ENCODE data around the gene DUSP16.
"Not testable (repeated sequence)": the region's sequence is repeated elsewhere in the genome, so short reads cannot be mapped to it uniquely, and the experiment has no call there.

DUSP16 gene

DNA sequence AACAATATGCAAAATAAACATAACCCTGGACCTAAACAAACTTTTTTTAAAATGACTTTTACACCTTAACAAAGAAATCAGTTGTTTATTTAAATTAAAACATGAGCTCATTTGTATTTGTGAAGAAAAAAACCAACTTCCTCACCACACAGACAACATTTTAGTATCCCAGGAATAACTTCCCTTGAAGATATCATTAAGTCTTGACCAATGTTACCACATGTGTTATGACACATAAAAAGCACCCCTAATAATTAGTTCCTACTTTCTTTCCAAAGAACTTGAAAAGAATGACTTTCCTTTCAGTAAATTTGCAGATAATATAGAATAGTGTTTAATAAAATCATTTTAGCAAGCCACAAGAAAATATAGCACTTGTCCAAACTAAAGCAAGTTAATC lies 42.4 kb downstream of the DUSP16 start:
- DNase-seq (ENCODE audit: low spot score), result no peak

DNA sequence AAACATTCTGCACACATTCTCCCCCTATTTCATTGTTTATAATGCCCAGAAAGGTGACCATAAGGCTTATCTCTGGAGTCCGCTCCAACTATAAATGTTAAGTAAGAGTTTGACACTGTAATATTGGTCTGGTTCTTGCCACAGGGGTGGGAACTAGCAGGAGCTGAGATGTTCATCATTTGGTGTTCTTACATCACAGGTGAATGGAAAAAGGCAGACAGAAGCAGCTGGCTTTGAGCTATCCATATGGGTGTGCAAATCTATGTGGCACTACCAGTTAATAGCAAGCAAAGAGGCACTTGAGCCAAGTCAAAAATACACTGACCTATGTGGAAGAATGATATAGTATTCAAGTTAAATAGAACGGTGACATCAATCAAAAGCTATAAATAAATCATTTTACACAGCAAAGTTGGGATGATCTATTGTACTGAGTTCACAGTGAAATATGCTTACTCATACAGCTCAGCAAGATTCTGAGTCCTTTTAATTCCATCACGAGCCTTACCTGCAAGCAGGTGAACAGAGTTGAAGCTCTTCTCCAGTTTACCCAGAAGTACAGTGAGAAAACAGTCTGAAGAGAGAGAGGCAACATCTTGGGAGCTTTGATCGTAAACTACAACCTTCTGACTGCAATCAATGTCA lies 43.2 kb downstream of the DUSP16 start:
- no peak for DNase-seq (ENCODE audit: low spot score)

DNA sequence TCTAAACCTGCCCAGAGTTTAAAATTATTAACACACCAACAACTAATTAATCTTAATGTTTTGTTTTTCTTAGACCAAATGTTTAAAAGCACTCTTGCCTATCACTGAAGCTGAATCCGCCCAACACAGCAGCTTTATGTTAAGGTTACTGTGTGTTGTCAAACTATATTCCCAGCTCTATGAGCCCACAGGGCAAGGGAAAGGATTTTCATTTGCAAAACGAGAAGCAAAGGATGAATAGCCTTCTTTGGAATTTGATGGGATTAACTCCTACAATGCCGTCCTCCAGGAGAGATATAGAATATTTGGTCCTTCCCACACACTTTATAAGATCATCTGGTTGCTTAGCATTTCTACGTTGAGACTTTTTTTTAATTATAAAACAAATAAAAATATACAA lies 43.7 kb downstream of the DUSP16 start:
- DNase-seq (ENCODE audit: low spot score), result no peak

DNA sequence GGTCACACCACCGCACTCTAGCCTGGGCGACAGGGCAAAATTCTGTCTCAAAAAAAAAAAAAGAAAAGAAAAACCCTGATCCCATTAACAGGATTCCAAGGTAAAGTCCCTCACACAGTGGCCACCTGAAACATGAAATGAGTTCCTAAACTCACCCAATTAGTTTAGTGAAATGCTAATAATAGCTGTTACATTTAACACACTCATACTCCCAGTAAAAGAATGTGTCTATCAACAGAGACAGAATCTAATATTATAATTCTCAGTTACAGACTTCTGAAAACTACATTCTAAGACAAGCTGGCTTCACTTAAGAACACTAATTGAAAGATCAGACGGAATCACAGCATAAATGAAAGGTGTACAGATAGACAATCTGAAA lies 44.2 kb downstream of the DUSP16 start:
- no peak for DNase-seq (ENCODE audit: low spot score)

DNA sequence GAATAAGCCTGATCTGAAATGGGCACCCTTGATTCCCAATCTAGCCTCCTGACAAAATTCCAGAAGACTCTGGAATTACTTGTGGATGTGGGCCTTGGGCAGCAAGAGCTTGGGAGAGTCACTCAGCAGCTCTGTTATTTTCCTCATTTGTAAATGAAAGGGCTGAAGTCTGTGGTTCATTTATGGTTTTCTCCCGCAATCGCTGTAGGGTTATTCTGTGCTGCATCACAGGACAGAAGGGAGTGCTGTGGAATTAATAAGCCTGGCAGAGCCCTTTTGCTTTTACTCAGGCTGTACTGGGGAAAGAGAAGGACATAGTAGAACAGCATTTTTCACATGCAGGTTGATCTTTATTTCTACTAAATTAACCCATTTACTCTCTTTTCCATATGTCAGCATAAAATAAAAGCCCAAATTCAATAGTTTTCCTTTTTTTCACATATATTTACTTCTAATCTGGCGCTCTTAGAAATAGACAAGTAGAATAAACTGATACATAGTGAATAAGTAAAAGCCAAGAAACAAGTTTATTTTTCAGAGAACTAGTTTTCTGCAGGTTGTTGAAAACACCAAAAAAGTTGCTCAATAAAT lies 49.2 kb downstream of the DUSP16 start:
- DNase-seq (ENCODE audit: low spot score), result no peak

DNA sequence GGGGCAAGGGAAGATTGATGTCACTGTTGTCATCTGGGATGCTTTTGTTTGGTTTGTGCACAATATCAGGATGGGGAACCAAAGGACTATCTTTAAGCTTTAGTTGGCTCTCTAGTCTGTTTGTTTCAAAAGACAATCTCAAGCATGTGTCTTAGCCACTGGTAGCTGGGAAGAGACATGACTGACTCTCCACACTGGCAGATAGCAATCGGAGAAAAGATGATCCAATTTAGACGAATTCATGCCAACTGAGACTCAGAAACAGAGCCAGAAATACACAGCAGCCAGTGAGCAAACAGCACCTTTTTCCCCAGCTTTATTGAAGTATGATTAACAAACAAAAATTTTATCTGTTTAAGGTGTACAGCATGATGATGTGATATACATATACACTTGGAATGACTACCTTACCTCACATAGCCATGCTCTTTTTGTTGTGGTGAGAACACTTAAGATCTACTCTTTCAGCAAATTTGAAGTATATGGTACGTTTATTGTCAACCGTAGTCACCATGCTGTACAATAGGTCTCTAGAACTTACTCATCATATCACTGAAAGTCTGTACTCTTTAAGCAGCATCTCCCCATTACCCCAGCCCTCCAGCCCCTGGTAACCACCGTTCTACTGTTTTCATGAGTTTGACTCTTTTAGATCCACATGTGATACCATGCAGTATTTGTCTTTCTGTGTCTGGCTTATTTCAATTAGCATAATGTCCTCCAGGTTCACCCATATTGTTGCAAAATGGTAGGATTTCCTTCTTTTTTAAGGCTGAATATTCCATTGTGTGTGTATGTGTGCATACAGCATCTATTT lies 50.6 kb downstream of the DUSP16 start:
- DNase-seq (ENCODE audit: low spot score), result no peak

DNA sequence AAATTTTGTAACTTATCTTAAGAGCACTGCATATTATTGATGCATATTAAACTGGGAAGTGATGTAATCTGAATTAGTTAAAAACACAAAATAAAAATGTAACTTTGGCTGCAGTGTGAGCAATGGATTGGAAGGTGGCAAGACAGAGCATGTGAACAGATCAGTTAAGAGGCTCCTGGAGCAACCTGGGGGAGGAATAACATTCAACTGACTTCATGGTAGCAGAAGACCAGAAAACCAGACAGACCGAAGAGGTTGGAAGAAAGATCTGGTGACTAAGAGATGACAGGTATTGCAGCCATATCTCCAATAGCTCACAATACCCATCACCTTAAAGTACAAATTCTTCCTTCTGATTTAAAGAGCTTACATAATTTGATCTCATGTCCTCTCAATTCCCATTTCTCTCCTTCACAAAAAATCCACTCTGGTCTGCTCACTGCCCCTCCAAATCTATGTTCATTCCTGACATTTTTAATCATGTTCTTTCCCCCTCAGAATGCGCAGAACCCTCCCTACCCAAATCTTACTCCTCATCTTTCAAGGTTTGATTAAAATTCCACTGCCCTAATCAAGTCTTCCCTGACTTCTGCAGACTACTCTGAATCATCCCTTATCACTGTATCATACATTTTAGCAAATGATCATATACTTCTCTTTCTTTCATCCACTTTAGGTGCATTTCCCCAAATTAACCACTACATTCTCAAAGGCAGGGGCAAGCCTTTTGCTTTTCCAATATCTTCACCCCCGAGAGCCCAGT lies 51.5 kb downstream of the DUSP16 start:
- no peak for DNase-seq (ENCODE audit: low spot score)

DNA sequence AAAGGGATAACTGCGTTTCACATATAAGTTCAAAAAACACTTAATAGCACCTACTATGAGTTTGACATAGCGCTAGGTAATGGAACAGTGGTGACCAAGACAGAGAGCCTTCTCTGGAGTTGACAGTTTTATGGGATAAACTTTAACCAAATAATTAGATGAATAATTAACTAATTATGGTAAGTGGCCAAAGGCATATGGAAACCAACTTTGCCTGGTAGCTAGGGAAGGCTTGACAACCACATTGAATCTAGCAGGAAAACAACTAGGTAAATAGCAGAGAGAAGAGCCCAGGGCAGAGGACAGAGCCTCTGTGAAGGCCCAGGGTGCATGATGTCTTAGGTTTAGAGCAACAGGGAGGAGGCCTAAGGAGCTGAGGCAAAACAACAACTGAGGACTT lies 52.1 kb downstream of the DUSP16 start:
- no peak for DNase-seq (ENCODE audit: low spot score)

DNA sequence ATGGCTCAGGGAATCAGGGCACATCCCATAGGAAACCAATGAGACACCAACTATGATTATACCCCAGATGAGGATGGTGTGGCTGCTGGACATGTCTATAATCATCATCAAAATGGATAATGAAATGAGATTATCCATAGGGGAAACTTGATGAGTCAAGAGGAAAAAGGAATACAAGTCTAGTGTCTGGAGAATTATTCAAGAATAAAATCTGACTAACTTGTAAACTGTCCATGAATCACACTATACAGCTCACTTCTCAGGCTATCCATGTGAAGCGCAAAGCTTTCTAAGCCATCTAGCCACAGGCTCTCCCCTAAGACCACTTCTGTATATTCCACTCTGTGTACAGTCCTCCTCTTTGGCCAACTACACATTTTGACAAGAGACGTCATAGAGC lies 52.5 kb downstream of the DUSP16 start:
- DNase-seq (ENCODE audit: low spot score), result no peak

DNA sequence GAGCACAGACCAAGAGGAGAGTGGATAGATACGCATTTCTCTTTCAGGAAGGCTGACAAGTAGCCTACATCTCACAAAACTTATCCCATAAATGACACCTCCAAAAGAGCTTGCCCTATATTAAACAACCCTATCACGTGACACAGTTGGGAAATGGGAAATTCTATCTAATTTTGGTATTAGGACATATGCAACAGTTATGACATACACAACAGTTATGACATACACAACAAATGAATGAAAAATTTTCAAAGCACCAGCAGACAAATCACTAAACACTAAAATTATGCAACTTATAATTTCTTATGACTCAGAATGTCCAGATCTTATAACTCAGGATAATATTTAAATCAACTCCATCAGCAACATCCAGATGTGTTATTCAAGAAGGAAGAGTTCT lies 54.1 kb downstream of the DUSP16 start:
- no peak for DNase-seq (ENCODE audit: low spot score)

DNA sequence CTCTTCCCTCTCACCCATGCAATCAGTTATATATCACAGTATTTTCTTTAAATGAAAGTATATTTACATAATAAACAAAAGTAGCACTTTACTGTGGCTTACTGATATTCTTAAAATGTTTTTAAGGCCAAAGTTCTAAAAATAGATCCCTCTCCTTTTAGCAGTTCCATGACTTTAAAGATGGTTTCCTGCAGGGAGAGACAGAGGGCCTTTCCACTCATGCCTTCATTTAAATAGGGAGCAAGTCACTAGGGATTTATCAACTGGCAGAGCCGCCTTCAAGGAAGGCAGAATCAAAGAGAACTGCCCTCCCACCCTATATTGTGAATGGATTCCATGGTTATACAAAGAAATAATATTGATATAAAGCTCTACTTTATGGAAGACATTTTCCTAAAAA lies 55.5 kb downstream of the DUSP16 start:
- no peak for DNase-seq (ENCODE audit: low spot score)

DNA sequence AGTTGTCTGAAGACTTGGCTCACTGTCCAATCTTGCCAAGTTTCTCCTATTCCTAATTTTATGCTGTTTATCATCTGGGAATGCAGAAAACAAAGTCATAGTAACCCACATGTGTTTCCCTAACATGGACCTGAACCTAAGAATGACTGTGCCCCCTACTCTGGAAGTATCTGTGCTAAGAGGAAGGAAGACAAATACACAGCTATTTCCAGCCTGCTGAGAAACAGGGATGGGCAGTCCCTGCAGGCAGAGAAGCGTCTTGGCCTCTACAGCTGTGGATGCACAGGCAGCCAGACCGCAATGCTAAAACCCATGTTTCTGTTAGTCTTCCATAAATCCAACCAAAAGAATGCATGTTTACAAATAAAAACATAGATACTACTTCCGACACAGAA lies 56.2 kb downstream of the DUSP16 start:
- DNase-seq (ENCODE audit: low spot score), result no peak

DNA sequence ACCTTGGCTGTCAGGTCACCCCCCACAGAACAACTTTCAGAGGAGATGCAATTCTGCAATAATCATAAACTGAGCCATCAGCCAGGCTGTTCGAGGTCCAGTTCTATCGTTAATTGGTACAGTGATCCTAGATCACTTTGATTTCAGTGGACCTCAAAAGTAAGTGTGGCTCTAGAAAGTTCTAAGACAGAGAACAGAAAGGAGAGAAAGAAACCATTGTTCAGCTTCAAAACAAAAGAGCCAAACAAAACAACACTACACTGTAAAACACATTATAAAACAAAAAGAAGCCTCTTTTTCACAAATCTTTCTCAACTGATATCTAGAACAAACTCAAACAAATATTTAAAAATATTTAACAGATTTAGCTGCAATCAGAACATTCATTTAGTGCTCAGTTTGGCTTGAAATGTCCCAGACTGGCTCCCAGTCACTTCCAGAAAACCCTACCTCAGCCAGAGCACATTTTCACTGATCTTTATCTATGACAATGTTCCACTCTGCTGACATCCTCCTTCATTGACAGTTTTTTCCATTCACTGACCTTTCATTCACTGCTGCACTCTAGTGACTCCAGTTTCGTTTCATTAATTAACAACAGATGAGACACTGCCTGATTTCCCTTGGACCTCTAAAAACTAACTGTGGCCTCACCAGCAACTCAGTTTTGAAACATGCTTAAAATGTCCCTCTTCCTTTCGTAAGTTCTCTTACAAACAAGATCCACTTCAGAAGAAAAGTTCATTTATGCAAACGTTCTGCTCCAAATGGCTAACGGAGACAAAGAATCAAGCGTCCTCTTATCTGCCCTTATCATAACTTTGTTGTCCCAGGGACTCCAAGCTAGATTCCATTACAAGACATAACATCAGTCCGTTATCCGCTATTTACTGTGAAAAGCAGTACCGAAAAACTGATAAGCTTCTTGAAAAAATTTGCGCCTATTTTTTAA lies 56.8 kb downstream of the DUSP16 start:
- DNase-seq (ENCODE audit: low spot score), result no peak

DNA sequence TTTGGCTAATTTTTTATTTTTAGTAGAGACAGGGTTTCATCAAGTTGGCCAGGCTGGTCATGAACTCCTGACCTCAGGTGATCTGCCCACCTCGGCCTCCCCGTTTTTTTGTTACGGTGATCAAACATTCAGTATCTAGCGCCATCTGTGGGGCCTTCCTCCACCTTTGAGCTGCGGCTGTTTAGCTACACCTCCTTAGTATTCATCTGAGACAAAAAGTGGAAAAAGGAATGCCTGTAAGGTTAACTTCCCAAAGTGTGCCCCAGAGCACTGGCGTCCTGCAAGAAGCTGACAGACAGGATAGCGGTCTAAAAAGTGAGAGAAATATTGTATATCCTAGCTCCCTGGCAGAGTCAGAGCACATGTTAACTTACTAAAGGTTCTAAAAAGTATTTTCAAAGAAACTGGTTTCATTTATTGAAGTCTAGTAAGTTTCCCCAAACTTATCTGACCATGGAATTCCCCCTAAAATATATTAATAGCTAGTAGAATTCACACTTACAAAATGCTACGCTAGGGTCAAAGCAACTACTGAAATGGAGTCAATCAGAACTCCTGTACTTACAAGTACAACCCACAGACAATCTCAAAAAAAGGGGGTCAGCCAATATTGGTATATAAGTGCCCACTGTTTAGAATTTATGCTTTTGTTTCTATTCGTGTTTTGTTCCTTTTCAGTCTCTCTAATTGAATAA lies 59.1 kb downstream of the DUSP16 start:
- DNase-seq (ENCODE audit: low spot score), result no peak

DNA sequence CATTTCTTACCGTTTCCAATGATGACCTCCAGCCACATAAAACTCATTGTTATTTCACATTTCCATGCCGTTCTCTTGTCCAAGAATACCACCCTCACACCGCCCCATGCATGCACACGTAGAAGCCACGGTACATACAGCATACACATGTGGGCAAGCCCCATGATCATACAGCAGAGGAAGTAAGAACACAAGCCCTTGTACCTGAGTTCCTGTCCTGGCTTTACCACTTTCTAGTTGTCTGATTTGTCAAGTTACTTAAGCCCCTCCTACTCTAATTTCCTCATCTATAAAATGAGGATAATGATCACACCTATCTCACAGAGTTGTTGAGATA lies 59.9 kb downstream of the DUSP16 start:
- no peak for DNase-seq (ENCODE audit: low spot score)

DNA sequence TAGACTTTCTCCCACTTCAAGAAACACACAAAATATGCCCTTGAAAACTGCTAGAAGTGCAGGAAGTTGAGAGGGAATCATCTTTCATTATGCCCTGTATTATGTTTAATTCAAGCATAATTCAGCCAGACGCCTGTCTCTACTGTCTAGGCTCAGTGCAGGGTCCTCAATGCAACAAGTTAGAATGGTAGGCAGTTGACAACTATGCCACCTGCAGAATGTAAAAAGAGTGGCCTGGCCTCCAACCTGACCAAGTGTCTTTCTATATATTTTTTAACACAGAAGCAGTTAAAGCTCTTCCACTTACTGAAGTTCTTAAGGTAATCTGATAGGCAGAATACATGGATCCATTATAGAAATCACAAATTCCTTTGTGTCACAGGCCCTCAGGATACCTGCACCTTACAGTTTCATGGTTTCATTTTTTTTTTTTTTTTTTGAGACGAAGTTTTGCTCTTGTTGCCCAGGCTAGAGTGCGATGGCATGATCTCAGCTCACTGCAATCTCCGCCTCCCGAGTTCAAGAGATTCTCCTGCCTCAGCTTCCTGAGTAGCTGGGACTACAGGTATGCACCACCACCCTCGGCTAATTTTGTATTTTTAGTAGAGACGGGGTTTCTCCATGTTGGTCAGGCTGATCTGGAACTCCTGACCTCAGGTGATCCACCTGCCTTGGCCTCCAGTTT lies 60.4 kb downstream of the DUSP16 start:
- not testable (repeated sequence) for DNase-seq (ENCODE audit: low spot score)

DNA sequence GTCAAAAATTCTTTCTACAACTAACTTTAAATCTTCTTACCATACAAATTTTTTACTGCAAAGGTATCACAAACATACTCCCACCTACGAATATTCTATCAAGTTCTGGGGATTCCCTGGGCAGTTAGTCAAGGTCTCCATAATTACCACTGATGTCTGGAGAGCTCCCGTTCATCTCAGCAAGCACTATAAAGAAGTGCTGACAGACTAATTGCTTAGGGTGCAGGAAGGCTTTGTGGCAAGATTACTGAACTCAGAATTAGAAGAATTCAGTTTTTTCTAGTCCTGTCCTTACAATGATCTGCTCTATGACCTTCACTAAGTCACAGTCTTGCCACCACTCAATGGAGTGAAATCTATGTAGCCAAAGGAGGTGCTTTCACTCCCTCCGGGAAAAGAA lies 61.5 kb downstream of the DUSP16 start:
- DNase-seq (ENCODE audit: low spot score), result no peak

DNA sequence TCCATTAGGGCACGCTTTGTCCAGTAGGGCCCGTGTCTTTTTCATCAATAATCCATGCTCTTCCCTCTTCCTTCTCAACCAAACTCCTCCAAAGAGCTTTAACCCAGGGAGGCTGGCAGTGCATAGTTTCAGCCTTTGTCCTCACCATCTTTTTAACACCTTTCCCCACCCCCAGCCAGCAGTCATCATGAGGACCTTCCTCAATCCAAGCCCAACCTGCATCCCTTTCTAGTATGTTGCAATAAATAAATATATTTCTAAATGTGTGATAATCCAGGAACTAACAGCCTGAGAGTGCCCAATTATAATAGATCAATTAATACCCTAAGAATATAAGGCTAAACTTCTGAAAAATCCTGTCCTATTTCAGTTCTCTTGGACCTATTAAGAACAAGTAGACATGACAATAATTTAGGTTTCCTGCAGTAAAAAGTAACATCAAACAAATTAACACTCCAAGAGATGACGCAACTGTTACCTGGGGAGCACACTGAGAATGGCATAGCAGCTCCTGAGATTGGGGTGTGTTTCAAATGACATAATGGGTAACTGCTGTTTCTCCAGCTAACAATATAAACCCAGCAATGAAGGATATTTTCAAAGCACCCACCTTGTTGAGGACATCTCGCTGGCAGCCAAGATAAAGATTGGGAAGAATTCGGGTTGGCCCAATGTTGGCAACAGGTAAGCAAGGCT lies 62.6 kb downstream of the DUSP16 start:
- DNase-seq (ENCODE audit: low spot score), result no peak

DNA sequence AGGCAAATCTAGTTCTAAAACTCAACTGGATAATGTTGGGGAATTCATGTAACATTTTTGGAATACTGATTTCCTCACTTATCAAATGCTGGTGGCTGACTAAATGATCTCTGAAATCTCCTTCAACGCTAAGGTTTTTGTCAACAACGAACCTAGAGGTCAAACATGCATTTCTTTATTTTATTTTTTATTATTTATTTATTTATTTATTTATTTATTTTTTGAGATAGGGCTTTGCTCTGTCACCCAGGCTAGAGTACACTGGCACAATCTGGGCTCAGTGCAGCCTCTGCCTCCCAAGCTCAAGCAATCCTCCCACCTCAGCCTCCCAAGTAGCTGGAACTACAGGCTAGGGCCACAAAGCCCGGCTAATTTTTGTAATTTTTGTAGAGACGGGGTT lies 64.5 kb downstream of the DUSP16 start:
- no peak for DNase-seq (ENCODE audit: low spot score)

DNA sequence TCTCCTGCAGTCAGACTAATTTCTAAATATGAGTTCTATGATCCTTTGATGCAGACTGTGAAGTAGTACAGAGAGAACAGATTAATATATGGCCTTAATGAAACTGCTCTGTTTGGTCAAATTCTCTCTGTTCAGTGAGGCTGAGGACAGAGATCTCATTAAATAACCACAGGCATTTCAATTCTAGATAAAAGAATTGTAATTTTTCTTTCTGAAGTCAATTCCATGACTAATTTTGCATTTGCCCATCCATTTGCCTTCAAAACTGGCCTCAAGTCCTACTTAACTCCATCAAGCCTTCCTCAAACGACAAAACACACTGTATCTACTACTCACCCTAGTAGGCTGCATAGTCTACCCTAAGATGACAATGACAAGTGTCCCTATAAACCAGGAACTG lies 67.1 kb downstream of the DUSP16 start:
- DNase-seq (ENCODE audit: low spot score), result no peak
